H9 (cell line): ENCODE data around the gene CCDC74B. TPM values are rescaled to one million over a fixed set of nuclear protein-coding genes. Genes with fewer than 3 reads are reported as not detected.
"Not testable (repeated sequence)": the region's sequence is repeated elsewhere in the genome, so short reads cannot be mapped to it uniquely, and the experiment has no call there.

Experiments
- DNase-seq: peaks from one replicate; pipeline ENCODE4 v3.0.0-alpha.2; 2017
- H2AFZ ChIP-seq: one replicate; pipeline ENCODE4 v1.6.1; 2013; ENCODE audit warnings: mild to moderate bottlenecking, low read length, control low read depth, moderate library complexity
- H2AK5ac ChIP-seq: 2 replicates; pipeline ENCODE4 v1.6.1; 2013; ENCODE audit warnings: low read length, control low read depth, mixed read lengths; ENCODE audit not compliant: insufficient read length
- H2BK120ac ChIP-seq: one replicate; pipeline ENCODE4 v1.6.1; 2013; ENCODE audit warnings: low read depth, mild to moderate bottlenecking, low read length, control low read depth, inconsistent platforms; ENCODE audit not compliant: poor library complexity, severe bottlenecking
- H2BK12ac ChIP-seq: 2 replicates; pipeline ENCODE4 v1.6.1; 2013; ENCODE audit warnings: low read length, control low read depth, mixed read lengths, low read depth; ENCODE audit not compliant: insufficient read length
- H2BK15ac ChIP-seq: 2 replicates; pipeline ENCODE4 v1.6.1; 2013; ENCODE audit warnings: low read depth, low read length, control low read depth
- H2BK20ac ChIP-seq: one replicate; pipeline ENCODE4 v1.6.1; 2013; ENCODE audit warnings: low read depth, mild to moderate bottlenecking, low read length, control low read depth, inconsistent platforms; ENCODE audit not compliant: poor library complexity, severe bottlenecking
- H2BK5ac ChIP-seq: 2 replicates; pipeline ENCODE4 v1.6.1; 2013; ENCODE audit warnings: low read length, control low read depth, mixed read lengths; ENCODE audit not compliant: insufficient read length
- H3K14ac ChIP-seq: 2 replicates; pipeline ENCODE4 v1.6.1; 2013; ENCODE audit warnings: low read length, control low read depth; ENCODE audit not compliant: insufficient read depth
- H3K18ac ChIP-seq: 2 replicates; pipeline ENCODE4 v1.6.1; 2013; ENCODE audit warnings: low read depth, mild to moderate bottlenecking, mixed read lengths, low read length, control low read depth; ENCODE audit not compliant: insufficient read length
- H3K23ac ChIP-seq: 2 replicates; pipeline ENCODE4 v1.6.1; 2013; ENCODE audit warnings: low read length, control low read depth, mixed read lengths, low read depth; ENCODE audit not compliant: insufficient read length
- H3K23me2 ChIP-seq: 2 replicates; pipeline ENCODE4 v1.6.1; 2013; ENCODE audit warnings: low read depth, mild to moderate bottlenecking, mixed read lengths, low read length, control low read depth; ENCODE audit not compliant: insufficient read length, poor library complexity, severe bottlenecking
- H3K27ac ChIP-seq: 2 replicates; pipeline ENCODE4 v1.5.1; 2013; ENCODE audit warnings: low read length, control low read depth, mixed read lengths, low read depth; ENCODE audit not compliant: insufficient read length
- H3K27me3 ChIP-seq: 2 replicates; pipeline ENCODE4 v1.6.1; 2013; ENCODE audit warnings: low read length, control low read depth, inconsistent platforms; ENCODE audit not compliant: insufficient read depth
- H3K4ac ChIP-seq: 2 replicates; pipeline ENCODE4 v1.6.1; 2013; ENCODE audit warnings: low read depth, mild to moderate bottlenecking, control low read depth, inconsistent platforms, low read length, moderate library complexity
- H3K4me1 ChIP-seq: 2 replicates; pipeline ENCODE4 v1.6.1; 2013; ENCODE audit warnings: low read length, control low read depth, inconsistent platforms; ENCODE audit not compliant: insufficient read depth
- H3K4me2 ChIP-seq: 2 replicates; pipeline ENCODE4 v1.6.1; 2013; ENCODE audit warnings: low read length, control low read depth, mixed read lengths; ENCODE audit not compliant: insufficient read length, insufficient read depth
- H3K56ac ChIP-seq: 2 replicates; pipeline ENCODE4 v1.6.1; 2013; ENCODE audit warnings: low read depth, mild to moderate bottlenecking, mixed read lengths, low read length, control low read depth; ENCODE audit not compliant: insufficient read length
- H3K79me1 ChIP-seq: 2 replicates; pipeline ENCODE4 v1.6.1; 2013; ENCODE audit warnings: low read depth, mild to moderate bottlenecking, moderate library complexity, low read length, control low read depth, inconsistent platforms; ENCODE audit not compliant: insufficient read depth, poor library complexity, severe bottlenecking
- H3K79me2 ChIP-seq: 2 replicates; pipeline ENCODE4 v1.6.1; 2013; ENCODE audit warnings: low read length, control low read depth, inconsistent platforms; ENCODE audit not compliant: insufficient read depth
- H3K9ac ChIP-seq: 2 replicates; pipeline ENCODE4 v1.6.1; 2013; ENCODE audit warnings: low read length, control low read depth, mixed read lengths; ENCODE audit not compliant: insufficient read length; ENCODE audit errors: extremely low read depth
- H3K9me3 ChIP-seq: one replicate; pipeline ENCODE4 v1.6.1; 2013; ENCODE audit warnings: low read depth, low read length, inconsistent platforms; ENCODE audit not compliant: control insufficient read depth
- H3T11ph ChIP-seq: one replicate; pipeline ENCODE4 v1.6.1; 2013; ENCODE audit warnings: mild to moderate bottlenecking, low read length, control low read depth, inconsistent platforms
- H4K20me1 ChIP-seq: one replicate; pipeline ENCODE4 v1.6.1; 2013; ENCODE audit not compliant: control insufficient read depth, insufficient read length, insufficient read depth
- H4K5ac ChIP-seq: 2 replicates; pipeline ENCODE4 v1.6.1; 2013; ENCODE audit warnings: low read depth, mild to moderate bottlenecking, mixed read lengths, low read length, control low read depth; ENCODE audit not compliant: insufficient read length
- H4K8ac ChIP-seq: replicated peaks from 2 replicates; pipeline ENCODE4 v1.6.1; 2013; ENCODE audit warnings: low read length, control low read depth, mixed read lengths, low read depth; ENCODE audit not compliant: insufficient read length
- H4K91ac ChIP-seq: 2 replicates; pipeline ENCODE4 v1.6.1; 2013; ENCODE audit warnings: low read depth, mild to moderate bottlenecking, moderate library complexity, mixed read lengths, low read length, control low read depth; ENCODE audit not compliant: insufficient read length
- H3K27ac Mint-ChIP-seq, 3 experiments: 2 replicates in 2 of 3; 3 replicates in 1 of 3; pipeline ENCODE4 v1.8.0; 2020 to 2021; ENCODE audit warnings: mixed read lengths in 3 of 3, mild to moderate bottlenecking in 1 of 3, moderate library complexity in 1 of 3
- H3K27me3 Mint-ChIP-seq: 2 replicates; pipeline ENCODE4 v1.8.0; 2021; ENCODE audit warnings: low read depth, mild to moderate bottlenecking, moderate library complexity, mixed read lengths
- H3K36me3 Mint-ChIP-seq, 3 experiments: 2 replicates in 2 of 3; 3 replicates in 1 of 3; pipeline ENCODE4 v1.8.0; 2020 to 2021; ENCODE audit warnings: low read depth in 3 of 3, mixed read lengths in 3 of 3; ENCODE audit not compliant: insufficient read depth in 1 of 3
- H3K4me1 Mint-ChIP-seq, 2 experiments: 2 replicates each; pipeline ENCODE4 v1.8.0; 2020; ENCODE audit warnings: mixed read lengths in 2 of 2
- H3K4me3 Mint-ChIP-seq, 2 experiments: 2 replicates in 1 of 2; 3 replicates in 1 of 2; pipeline ENCODE4 v1.8.0; 2020 to 2021; ENCODE audit warnings: mild to moderate bottlenecking in 2 of 2, mixed read lengths in 2 of 2, moderate library complexity in 1 of 2
- H3K9me3 Mint-ChIP-seq, 2 experiments: 2 replicates in 1 of 2; 3 replicates in 1 of 2; pipeline ENCODE4 v1.8.0; 2020; ENCODE audit warnings: mild to moderate bottlenecking in 2 of 2, mixed read lengths in 2 of 2, moderate library complexity in 1 of 2
- WGBS: extraction: QIAGEN DNeasy Blood & Tissue Kit; methylation state at CpG from one replicate; pipeline ENCODE4 v1.1.7; 2013; ENCODE audit warnings: missing lambda C conversion rate, low lambda C conversion rate, mixed read lengths; ENCODE audit not compliant: insufficient read length; ENCODE audit errors: extremely low coverage; 5-methylcytosine and 5-hydroxymethylcytosine counted together
- total RNA-seq: library from RNA; stranded (reverse); gene quantifications from 2 replicates; pipeline ENCODE4 v1.2.1, GENCODE V29; 2021

Gene CCDC74B
- total RNA-seq, 1 experiment from 2014 or later = 6.7 TPM

DNA sequence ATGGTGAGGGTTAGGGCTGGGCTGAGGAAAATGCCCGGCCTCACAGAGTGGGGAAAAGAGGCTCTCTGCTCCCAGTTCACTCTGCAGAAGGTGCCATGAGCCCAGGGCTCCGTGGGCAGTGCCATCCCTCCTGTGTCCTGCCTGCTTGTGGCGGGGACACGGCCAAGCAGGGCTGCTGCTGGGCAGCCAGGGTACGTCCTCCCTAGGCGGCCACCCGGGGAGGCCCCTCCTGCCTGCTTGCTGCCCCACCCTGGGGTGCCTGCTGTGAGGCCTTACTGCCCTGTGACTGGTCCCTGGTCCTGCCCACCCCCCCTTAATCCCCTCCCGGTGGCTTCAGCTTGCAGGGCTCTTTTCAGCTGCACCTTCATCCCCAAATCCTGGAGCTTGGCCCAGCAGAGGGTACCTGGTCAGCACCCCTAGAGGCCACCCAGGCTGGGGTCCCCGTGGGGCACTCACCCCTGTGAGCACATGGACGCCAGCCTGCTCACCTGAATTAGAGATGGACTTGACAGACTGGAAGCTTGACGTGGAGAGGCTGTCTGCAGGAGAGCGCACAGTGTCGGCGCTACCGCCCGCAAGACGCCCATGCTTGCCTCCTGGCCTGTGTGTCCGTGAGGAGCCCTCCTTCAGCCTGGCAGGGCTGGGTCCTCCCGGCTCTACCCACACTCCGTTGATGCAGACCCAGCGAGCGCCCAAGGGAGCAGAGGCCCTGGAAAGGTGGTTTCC, 3.1 kb downstream of the CCDC74B start:
- not testable (repeated sequence) for H3K4me3 Mint-ChIP-seq, H3K4me1 ChIP-seq, H3K27ac ChIP-seq, H3K9ac ChIP-seq, H3K27me3 ChIP-seq, H3K56ac ChIP-seq, H2BK12ac ChIP-seq, H3K4me1 Mint-ChIP-seq, H4K5ac ChIP-seq, H4K91ac ChIP-seq, H3K79me1 ChIP-seq, H2BK120ac ChIP-seq, H4K8ac ChIP-seq, H4K20me1 ChIP-seq, H2AFZ ChIP-seq, H2BK15ac ChIP-seq, H3K79me2 ChIP-seq, H3K18ac ChIP-seq, H3K9me3 ChIP-seq, H3K4ac ChIP-seq, H3K9me3 Mint-ChIP-seq, H3K23ac ChIP-seq, H3K14ac ChIP-seq, H3K23me2 ChIP-seq, H3K36me3 Mint-ChIP-seq, H3K27ac Mint-ChIP-seq, H2BK20ac ChIP-seq, H3K4me2 ChIP-seq, H2AK5ac ChIP-seq, H2BK5ac ChIP-seq, H3T11ph ChIP-seq
- no CpG with 5 or more reads among the region's 22 CpGs for WGBS
- H3K27me3 Mint-ChIP-seq = peaks cover 16% of the 10 kb centered on the region
- peak; percentile 17 for DNase-seq

GRCh38 chr2:130141002-130141401, 3.9 kb downstream of the CCDC74B start:
- not testable (repeated sequence) for H2BK12ac ChIP-seq, H3K23me2 ChIP-seq, H3K4me1 Mint-ChIP-seq, H2AFZ ChIP-seq, H3K9me3 ChIP-seq, H4K8ac ChIP-seq, H2BK120ac ChIP-seq, H3K27me3 ChIP-seq, H3K79me1 ChIP-seq, H4K5ac ChIP-seq, H4K20me1 ChIP-seq, H3K4me2 ChIP-seq, H3K56ac ChIP-seq, H3K27ac Mint-ChIP-seq, H3K4me3 Mint-ChIP-seq, H3K18ac ChIP-seq, H2AK5ac ChIP-seq, H3T11ph ChIP-seq, H2BK20ac ChIP-seq, H4K91ac ChIP-seq, H3K4ac ChIP-seq, H3K9me3 Mint-ChIP-seq, H2BK15ac ChIP-seq, H3K4me1 ChIP-seq, H3K27ac ChIP-seq, H3K36me3 Mint-ChIP-seq, H3K23ac ChIP-seq, H3K79me2 ChIP-seq, H3K14ac ChIP-seq, H3K9ac ChIP-seq, H2BK5ac ChIP-seq
- DNase-seq = peak; percentile 3
- WGBS = no CpG with 5 or more reads among the region's 6 CpGs
- H3K27me3 Mint-ChIP-seq = peaks cover 15% of the 10 kb centered on the region
